HG03064 (cell line): Measurements from ENCODE around the gene C2orf76.
"Not testable (repeated sequence)": the region's sequence is repeated elsewhere in the genome, so short reads cannot be mapped to it uniquely, and the experiment has no call there.

Experiments
- ATAC-seq: cut with Tn5 transposase; IDR thresholded peaks from one replicate; pipeline ENCODE4 v1.9.1; 2021; ENCODE audit warnings: low read depth; ENCODE audit not compliant: unreplicated experiment

C2orf76 gene

GRCh38 chr2:119304847-119305246 is 61.8 kb downstream of the C2orf76 start:
- ATAC-seq: no peak

- no peak for ATAC-seq
Measured at GRCh38 chr2:119301413-119301812, 65.2 kb downstream of the C2orf76 start.

DNA sequence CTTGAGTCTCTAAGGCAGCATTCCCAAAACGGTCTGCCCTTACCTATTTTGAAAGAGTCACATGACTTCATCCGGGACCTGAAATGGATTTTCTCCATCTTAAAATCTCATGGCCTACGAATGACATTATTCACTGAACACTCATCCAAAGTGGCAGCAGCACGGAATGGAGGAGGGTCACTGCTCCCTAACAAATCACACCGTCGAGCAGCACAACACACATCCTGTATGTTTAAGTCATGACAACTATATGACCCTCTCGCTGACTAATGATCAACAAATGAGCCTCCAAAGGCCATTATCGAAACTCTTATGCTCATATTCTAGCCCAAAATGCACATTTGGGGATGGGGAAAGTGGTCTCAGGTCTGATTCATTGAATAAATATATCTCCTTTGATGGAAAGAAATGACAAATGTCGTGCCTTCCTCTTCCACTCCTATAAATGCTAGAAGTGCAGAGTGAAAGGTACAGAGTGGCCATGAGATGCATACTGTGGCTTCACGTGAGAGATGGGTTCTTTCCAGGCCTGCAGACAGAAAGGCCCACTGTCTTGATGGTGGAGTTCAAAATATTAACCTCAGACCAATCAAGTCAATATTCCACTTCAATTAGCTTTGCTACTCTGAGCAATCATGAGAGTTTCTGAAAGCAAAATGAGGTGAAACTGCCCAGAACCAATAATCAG is 70.8 kb downstream of the C2orf76 start:
- ATAC-seq: no peak

GRCh38 chr2:119294671-119295070 is 72.0 kb downstream of the C2orf76 start:
- no peak for ATAC-seq

- ATAC-seq: no peak
Measured at GRCh38 chr2:119293900-119294299, 72.7 kb downstream of the C2orf76 start.

GRCh38 chr2:119293254-119293653 is 73.4 kb downstream of the C2orf76 start:
- ATAC-seq: no peak

DNA sequence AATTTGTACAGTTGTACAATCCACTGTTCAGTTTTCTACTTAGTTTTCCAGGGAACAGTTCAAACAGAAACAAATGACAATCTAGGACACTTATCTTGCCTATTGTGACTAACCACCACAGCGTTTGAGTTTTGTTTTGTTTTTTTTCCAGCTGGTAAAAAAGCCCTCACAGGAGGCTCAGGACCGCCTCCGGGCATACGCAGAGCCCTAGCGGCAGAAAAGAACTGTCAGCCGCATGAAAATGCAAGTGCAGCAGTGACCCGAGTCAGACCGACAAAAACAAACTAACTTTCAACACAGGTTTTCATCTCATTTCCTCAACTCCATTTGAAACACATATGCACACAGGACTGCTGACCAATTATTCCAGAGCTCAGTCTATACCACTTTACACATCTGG is 74.4 kb downstream of the C2orf76 start:
- no peak for ATAC-seq

DNA sequence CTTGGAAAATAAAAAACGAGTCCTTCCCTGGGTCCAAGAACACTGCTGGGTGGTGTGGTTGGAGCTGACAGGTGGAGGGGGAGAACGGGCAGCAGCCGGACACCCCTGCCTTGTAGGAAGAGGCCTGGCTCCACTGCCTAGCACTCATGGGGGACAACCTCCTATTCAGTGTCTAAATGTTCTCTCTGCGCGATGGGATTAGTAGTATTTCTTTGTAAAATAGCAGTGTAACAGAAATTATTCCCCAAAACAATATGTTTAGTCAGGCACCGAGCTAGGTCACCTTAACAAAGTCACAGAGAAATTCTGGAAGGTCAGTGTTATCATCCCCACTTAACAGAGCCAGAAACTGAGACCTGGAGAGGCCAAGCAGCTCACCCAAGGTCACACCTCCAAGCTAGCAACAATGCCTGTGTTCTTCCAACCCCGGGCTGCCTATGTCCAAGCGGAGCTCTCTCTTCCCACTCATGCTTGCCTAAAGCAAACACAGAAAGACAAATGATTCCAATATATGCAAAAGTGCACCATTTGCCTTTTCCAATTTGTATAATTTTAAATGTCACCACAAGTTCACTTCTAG is 75.0 kb downstream of the C2orf76 start:
- no peak for ATAC-seq

GRCh38 chr2:119290859-119291587 is 75.6 kb downstream of the C2orf76 start:
- no peak for ATAC-seq

DNA sequence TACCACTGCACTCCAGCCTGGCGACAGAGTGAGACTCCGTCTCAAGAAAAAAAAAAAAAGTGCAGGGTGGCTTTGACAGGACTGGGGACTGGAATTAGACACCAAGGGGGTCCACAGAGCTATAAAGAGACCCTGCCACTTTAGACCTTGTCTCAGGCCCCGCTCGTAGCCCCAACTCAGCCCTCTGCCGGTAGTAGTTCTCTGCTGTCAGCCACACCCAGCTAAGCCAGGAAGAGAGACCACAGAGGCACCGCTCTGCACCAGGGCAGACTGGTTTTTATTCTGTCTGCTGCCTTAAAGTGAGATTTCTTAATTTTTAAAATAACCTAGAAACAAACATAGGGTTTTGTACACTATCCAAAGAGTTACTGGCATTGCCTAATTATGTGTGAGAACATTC is 77.0 kb downstream of the C2orf76 start:
- ATAC-seq: no peak

DNA sequence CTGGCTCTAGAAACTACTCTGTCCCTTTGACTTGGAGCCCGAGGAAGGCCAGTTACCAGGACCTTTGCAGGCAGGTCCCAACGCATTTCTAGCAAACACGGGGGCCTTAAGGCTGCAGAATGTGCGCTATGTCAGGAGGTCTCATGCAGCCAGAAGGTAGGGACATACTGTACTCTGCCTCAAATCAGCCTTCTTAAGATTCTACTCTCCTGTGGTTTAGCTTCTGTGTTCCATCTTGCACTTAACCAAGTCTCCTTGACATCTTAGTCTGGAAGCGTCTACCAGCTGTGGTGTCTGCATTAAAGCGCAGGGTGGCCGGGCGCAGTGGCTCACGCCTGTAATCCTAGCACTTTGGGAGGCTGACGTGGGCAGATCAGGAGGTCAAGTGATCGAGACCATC is 77.5 kb downstream of the C2orf76 start:
- ATAC-seq: no peak

DNA sequence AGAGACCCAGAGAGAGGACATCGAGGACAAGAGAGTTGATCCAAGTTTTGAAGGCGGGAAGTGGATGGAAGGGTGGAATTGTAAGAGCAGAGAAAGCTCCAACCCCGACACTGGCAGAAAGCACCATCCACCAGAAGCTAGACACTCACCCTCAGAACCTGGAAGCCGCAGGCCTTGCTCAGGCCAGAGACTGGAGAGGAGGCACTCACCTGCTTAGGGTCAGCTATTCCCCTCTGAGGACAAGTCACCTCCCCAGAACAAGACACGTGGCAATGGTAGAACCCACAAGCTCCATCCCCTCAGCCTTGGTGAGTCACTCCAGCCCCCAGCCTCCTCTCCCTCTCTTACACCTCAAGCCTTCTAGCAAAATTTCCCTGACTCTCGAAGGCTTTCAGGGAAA is 78.1 kb downstream of the C2orf76 start:
- ATAC-seq: no peak

- ATAC-seq: no peak
Measured at GRCh38 chr2:119286661-119287060, 80.0 kb downstream of the C2orf76 start.

GRCh38 chr2:119283873-119284331 is 82.7 kb downstream of the C2orf76 start:
- no peak for ATAC-seq

DNA sequence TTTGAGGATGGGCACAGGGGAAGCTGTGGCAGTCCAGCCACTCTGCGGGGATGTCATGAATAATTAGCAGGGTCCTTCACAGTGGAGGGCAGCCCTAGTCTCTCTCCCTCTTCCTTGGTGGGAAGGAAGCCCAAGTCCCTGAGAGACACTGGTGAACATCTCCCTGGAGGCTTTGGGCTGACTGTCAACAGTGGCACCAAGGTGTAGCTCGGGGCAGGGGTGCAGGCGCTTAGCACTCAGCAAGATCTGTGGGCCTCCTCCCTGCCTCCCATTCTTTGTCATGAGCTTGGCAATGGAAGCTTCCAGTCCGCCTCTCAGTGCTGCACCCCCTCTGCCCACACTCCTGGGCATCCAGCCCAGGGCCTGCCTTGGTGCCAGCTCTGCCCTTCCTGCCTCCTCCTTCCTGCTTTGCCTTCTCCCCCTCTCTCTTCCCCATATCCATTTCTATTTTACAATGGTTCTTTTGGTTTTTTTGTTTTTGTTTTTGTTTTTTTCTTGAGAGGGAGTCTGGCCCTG is 83.6 kb downstream of the C2orf76 start:
- ATAC-seq: no peak

DNA sequence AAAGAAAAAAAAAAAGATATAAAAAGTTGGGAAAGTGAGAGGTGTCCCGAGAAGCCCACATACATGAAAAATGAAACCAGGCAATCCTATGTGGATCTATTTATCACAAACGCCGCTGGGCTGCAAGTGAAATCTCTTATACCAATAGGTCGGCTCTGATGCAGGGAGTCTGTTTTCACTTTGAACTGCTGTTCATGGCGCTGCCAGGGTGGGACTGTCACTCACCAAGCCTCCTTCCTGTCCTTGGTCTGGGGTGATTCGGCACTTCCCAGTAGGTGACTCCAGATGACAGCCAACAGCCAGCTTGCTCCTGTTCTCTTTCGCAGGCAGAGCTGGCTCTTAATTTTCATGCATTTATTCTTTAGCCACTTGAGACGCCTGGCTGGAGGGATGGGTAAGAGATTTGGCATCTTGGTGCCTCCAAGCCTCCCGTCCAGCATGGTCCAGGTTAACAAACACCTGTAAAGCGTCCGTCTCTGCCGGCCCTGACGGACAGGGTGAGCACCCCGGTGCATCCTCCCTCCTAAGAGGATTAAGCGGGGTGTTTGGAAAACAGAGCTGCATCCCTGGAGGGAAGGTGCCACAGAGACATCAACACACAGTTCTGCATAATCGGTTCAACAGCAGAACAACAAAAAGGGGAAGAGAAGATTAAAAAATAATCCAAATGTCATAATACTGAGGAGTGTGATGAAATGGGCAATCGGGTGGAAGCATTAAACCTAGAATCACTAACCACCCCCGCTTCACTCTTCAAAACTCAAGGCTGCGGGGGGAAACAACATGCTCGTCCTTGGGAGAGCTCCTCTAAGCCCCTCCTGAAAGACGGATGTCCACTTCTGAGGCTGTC is 84.3 kb downstream of the C2orf76 start:
- ATAC-seq: no peak

DNA sequence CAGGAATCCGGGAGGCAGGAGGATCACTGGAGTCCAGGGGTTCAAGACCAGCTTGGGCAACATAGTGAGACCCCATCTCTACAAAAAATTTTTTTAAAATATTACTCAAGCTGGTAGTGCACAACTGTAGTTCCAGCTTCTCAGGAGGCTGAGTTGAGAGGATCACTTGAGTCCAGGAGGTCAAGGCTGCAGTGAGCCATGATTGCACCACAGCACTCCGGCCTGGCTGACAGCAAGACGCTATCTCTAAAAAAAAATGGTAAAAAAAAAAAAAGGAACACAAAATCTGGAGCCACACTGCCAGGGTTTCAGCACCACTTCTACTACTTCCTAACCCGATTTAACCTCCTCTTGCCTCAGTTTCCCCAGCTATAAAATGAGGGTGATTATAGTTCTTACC is 86.0 kb downstream of the C2orf76 start:
- no peak for ATAC-seq

DNA sequence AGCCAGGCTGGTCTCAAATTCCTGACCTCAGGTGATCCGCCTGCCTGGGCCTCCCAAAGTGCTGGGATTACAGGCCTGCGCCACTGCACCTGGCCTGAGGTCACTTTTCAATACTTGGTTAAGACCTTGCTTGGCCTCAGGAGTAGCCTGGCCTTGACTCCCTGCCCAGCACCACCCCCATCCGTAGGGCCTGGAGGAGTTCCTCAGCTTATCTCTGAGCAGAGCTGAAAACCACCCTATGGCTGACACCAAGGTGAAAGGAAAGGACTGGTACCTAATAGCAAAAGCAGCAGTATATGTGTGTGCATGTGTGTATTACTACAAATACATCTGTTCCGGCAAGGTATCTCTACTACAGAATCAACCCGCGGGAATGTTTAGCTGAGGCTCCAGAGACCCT is 87.0 kb downstream of the C2orf76 start:
- ATAC-seq: no peak

DNA sequence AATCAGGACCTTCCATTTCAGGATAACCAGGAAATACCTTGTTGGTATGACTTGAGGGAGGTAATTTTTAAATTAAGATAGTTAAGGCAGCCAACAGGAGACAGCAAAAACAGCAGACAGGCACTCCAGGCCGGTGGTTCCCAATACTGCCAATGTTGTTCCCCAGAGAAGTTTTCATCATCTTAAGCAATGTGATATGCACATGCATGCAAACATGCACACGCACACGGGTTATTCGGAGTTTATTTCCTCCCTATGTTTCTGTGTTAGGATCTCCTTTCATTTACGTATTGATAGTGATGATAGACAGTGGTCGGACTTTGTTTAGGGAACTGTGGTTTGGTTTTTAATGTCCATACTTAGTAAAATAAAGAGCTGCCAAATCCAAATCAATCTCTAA is 87.7 kb downstream of the C2orf76 start:
- ATAC-seq: no peak

- not testable (repeated sequence) for ATAC-seq
Measured at GRCh38 chr2:119278385-119278784, 88.2 kb downstream of the C2orf76 start.

DNA sequence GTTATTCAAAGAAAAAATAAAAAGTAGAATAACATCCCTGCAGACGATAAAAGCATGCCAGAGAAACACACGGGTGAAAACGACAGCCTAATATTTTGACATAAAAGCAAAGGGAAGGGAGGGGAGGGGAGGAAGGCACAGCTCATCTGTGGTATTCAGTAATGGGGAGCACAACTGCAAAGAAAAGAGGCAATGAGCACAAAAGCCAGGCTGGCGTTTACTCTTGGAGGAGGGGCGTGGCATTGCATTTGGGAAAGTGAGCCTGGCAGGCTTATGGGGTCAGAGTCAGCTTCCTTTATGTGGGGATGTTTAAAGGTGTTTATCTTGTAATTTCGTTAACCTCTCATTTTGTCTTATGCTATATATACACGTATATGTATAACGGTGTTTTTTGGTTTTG is 89.8 kb downstream of the C2orf76 start:
- no peak for ATAC-seq
